Astrocyte (in vitro differentiated cells and primary cell): ENCODE data around the gene ZNF862. TPM values are rescaled to one million over a fixed set of nuclear protein-coding genes. Genes with fewer than 3 reads are reported as not detected.

Experiments
- DNase-seq: peaks from one replicate; pipeline ENCODE4 v3.0.0-alpha.2; 2010; ENCODE audit warnings: low read depth
- FAIRE-seq: peaks from 2 replicates; lab custom pipeline; 2011; peaks lifted over from hg19 to GRCh38; lab: Jason Lieb, UNC
- H2AFZ ChIP-seq: 2 replicates; pipeline ENCODE4 v1.6.0; 2012; ENCODE audit warnings: low read depth, low read length, inconsistent platforms
- H3K27ac ChIP-seq: 2 replicates; pipeline ENCODE4 v1.5.1; 2011; ENCODE audit warnings: low read depth, low read length, inconsistent platforms
- H3K27me3 ChIP-seq: 2 replicates; pipeline ENCODE4 v1.6.0; 2011; ENCODE audit warnings: low read length, inconsistent platforms; ENCODE audit not compliant: insufficient read depth
- H3K36me3 ChIP-seq: 2 replicates; pipeline ENCODE4 v1.5.1; 2011; ENCODE audit warnings: low read length, inconsistent platforms; ENCODE audit not compliant: insufficient read depth
- H3K4me1 ChIP-seq: 2 replicates; pipeline ENCODE4 v1.5.1; 2011; ENCODE audit warnings: low read length, inconsistent platforms; ENCODE audit not compliant: insufficient read depth
- H3K4me2 ChIP-seq: 2 replicates; pipeline ENCODE4 v1.6.0; 2012; ENCODE audit warnings: low read length, inconsistent platforms
- H3K4me3 ChIP-seq: 2 replicates; pipeline ENCODE4 v1.5.1; 2011; ENCODE audit warnings: low read depth, mild to moderate bottlenecking, low read length, inconsistent platforms; ENCODE audit not compliant: insufficient read depth
- H3K79me2 ChIP-seq: 2 replicates; pipeline ENCODE4 v1.6.0; 2012; ENCODE audit warnings: mild to moderate bottlenecking, low read length, inconsistent platforms; ENCODE audit not compliant: insufficient read depth
- H3K9ac ChIP-seq: 2 replicates; pipeline ENCODE4 v1.6.0; 2012; ENCODE audit warnings: mild to moderate bottlenecking, low read length, inconsistent platforms
- H3K9me3 ChIP-seq: 2 replicates; pipeline ENCODE4 v1.5.1; 2012; ENCODE audit warnings: low read depth, mild to moderate bottlenecking, low read length, inconsistent platforms; ENCODE audit not compliant: insufficient read depth
- H4K20me1 ChIP-seq: 2 replicates; pipeline ENCODE4 v1.6.0; 2012; ENCODE audit warnings: low read length, inconsistent platforms; ENCODE audit not compliant: insufficient read depth
- H3K27ac Mint-ChIP-seq: one replicate; pipeline ENCODE4 v1.8.0; 2021; ENCODE audit warnings: mild to moderate bottlenecking, mixed read lengths; ENCODE audit not compliant: unreplicated experiment
- H3K27me3 Mint-ChIP-seq: one replicate; pipeline ENCODE4 v1.8.0; 2021; ENCODE audit warnings: low read depth, mixed read lengths; ENCODE audit not compliant: unreplicated experiment
- H3K36me3 Mint-ChIP-seq: one replicate; pipeline ENCODE4 v1.8.0; 2021; ENCODE audit warnings: low read depth, mixed read lengths; ENCODE audit not compliant: unreplicated experiment
- H3K4me1 Mint-ChIP-seq: one replicate; pipeline ENCODE4 v1.8.0; 2021; ENCODE audit warnings: low read depth, mixed read lengths; ENCODE audit not compliant: unreplicated experiment
- H3K4me3 Mint-ChIP-seq: one replicate; pipeline ENCODE4 v1.8.0; 2021; ENCODE audit warnings: mild to moderate bottlenecking, moderate library complexity, mixed read lengths; ENCODE audit not compliant: unreplicated experiment
- H3K9me3 Mint-ChIP-seq: one replicate; pipeline ENCODE4 v1.8.0; 2021; ENCODE audit warnings: mild to moderate bottlenecking, mixed read lengths; ENCODE audit not compliant: unreplicated experiment
- EZH2 ChIP-seq: IDR thresholded peaks from 2 replicates; pipeline ENCODE4 v1.6.1; 2012; ENCODE audit warnings: mild to moderate bottlenecking, low read length, inconsistent platforms; ENCODE audit not compliant: insufficient read depth
- total RNA-seq: library from RNA; stranded (reverse); gene quantifications from 2 replicates; pipeline ENCODE4 v1.2.1, GENCODE V29; 2021
- TF ChIP-seq, protein P1 (sequence below): IDR thresholded peaks from 2 replicates; pipeline ENCODE4 v1.5.1; 2011; ENCODE audit warnings: low read depth, mild to moderate bottlenecking, inconsistent platforms, low read length, moderate library complexity; ENCODE audit not compliant: insufficient read depth

The ZNF862 gene
- total RNA-seq, 1 donor from 2014 or later: 13.2 TPM

DNA sequence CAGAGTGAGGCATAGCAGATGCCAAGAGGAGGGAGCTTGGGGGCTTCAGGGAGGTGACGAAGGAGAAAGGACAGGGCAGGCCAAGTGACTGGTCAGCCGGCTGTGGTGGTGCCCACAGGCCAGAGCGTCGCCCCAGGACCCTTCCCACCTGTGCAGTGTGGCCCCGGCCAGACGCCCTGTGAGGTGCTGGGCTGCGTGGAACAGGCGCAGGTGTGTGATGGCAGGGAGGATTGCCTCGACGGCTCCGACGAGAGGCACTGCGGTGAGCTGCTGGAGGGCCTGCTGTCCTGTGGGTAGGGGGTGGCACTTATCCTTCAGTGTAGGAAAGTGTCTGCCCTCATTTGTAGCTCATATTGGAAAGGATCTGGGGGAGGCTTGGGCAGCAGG, 38.0 kb upstream of the ZNF862 start:
- no peaks in the 10 kb centered on the region for H3K4me1 ChIP-seq
- DNase-seq: no peak
- H3K4me2 ChIP-seq: no peak overlapping the region
- no peaks in the 10 kb centered on the region for H3K9me3 Mint-ChIP-seq
- no peak for TF ChIP-seq EZH2
- TF ChIP-seq, protein P1, sequence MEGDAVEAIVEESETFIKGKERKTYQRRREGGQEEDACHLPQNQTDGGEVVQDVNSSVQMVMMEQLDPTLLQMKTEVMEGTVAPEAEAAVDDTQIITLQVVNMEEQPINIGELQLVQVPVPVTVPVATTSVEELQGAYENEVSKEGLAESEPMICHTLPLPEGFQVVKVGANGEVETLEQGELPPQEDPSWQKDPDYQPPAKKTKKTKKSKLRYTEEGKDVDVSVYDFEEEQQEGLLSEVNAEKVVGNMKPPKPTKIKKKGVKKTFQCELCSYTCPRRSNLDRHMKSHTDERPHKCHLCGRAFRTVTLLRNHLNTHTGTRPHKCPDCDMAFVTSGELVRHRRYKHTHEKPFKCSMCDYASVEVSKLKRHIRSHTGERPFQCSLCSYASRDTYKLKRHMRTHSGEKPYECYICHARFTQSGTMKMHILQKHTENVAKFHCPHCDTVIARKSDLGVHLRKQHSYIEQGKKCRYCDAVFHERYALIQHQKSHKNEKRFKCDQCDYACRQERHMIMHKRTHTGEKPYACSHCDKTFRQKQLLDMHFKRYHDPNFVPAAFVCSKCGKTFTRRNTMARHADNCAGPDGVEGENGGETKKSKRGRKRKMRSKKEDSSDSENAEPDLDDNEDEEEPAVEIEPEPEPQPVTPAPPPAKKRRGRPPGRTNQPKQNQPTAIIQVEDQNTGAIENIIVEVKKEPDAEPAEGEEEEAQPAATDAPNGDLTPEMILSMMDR: no peak
- H4K20me1 ChIP-seq: no peaks in the 10 kb centered on the region
- H3K4me1 Mint-ChIP-seq: no peaks in the 10 kb centered on the region
- peaks cover 3% of the 10 kb centered on the region for H3K36me3 Mint-ChIP-seq
- H3K79me2 ChIP-seq: no peaks in the 10 kb centered on the region
- no peak overlapping the region for H3K4me3 ChIP-seq
- no peak overlapping the region for H3K27ac Mint-ChIP-seq
- no peak overlapping the region for H3K27ac ChIP-seq
- no peaks in the 10 kb centered on the region for H3K27me3 ChIP-seq
- no peaks in the 10 kb centered on the region for H3K9me3 ChIP-seq
- no peak overlapping the region for H3K4me3 Mint-ChIP-seq
- peaks cover 37% of the 10 kb centered on the region for H3K27me3 Mint-ChIP-seq
- FAIRE-seq: no peak
- H3K9ac ChIP-seq: no peak overlapping the region
- no peak overlapping the region for H2AFZ ChIP-seq
- H3K36me3 ChIP-seq: no peaks in the 10 kb centered on the region

DNA sequence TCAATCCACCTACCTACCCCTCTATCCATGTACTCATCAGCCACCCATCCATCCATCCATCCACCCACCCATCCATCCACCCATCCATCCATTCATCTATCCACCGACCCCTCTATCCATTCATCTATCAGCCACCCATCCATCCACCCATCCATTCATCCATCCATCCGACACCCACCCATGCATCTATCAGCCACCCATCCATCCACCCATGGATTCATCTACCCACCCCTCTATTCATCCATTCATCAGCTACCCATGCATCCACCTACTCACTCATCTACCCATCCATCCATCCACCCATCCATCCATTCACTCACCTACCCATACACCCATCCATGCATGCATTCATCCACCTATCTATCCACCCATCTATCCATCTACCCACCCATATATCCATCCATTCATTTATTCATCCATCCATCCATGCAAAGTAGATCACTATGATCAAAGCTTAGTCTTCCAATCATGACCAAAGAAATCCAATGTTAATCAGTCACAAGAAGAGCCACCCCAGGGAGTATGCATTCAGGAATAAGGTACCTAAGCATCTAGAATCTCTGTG, 37.1 kb upstream of the ZNF862 start:
- no peak for DNase-seq
- Mint-ChIP-seq H3K27me3 (peaks cover 37% of the 10 kb centered on the region), H3K4me1 (no peaks in the 10 kb centered on the region), H3K36me3 (no peaks in the 10 kb centered on the region), H3K9me3 (no peaks in the 10 kb centered on the region), H3K4me3 (no peak overlapping the region), H3K27ac (no peak overlapping the region)
- Histone ChIP-seq H3K4me1 (no peaks in the 10 kb centered on the region), H3K79me2 (no peaks in the 10 kb centered on the region), H4K20me1 (no peaks in the 10 kb centered on the region), H3K9ac (no peak overlapping the region), H3K4me3 (no peak overlapping the region), H3K9me3 (no peaks in the 10 kb centered on the region), H3K36me3 (no peaks in the 10 kb centered on the region), H3K27me3 (no peaks in the 10 kb centered on the region), H3K27ac (no peak overlapping the region), H3K4me2 (no peak overlapping the region), H2AFZ (no peak overlapping the region)
- TF ChIP-seq, protein P1: no peak
- no peak for TF ChIP-seq EZH2
- no peak for FAIRE-seq

DNA sequence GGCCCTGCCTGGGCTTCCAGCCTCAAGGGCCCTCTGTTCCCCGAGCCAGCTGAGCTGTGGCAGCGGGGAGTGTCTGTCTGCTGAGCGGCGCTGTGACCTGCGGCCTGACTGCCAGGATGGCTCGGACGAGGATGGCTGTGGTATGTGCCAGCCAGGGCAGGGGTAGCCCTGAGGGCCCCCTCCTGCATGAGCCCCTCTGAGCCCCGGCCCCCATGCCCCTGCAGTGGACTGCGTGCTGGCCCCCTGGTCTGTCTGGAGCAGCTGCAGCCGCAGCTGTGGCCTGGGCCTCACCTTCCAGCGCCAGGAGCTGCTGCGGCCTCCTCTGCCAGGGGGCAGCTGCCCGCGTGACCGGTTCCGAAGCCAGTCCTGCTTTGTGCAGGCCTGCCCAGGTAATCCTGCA, 36.4 kb upstream of the ZNF862 start:
- no peak overlapping the region for H3K9ac ChIP-seq
- no peak overlapping the region for H3K4me3 ChIP-seq
- H3K79me2 ChIP-seq: no peaks in the 10 kb centered on the region
- no peaks in the 10 kb centered on the region for H3K36me3 Mint-ChIP-seq
- FAIRE-seq (no peak), DNase-seq (no peak)
- no peaks in the 10 kb centered on the region for H3K27me3 ChIP-seq
- no peaks in the 10 kb centered on the region for H3K4me1 ChIP-seq
- peaks cover 45% of the 10 kb centered on the region for H3K27me3 Mint-ChIP-seq
- no peaks in the 10 kb centered on the region for H3K4me1 Mint-ChIP-seq
- H2AFZ ChIP-seq: no peak overlapping the region
- H3K27ac Mint-ChIP-seq: no peak overlapping the region
- H4K20me1 ChIP-seq: no peaks in the 10 kb centered on the region
- no peaks in the 10 kb centered on the region for H3K9me3 Mint-ChIP-seq
- no peaks in the 10 kb centered on the region for H3K36me3 ChIP-seq
- H3K4me2 ChIP-seq: no peak overlapping the region
- no peaks in the 10 kb centered on the region for H3K9me3 ChIP-seq
- no peak overlapping the region for H3K27ac ChIP-seq
- H3K4me3 Mint-ChIP-seq: no peak overlapping the region
- TF ChIP-seq, protein P1: no peak
- no peak for TF ChIP-seq EZH2
